T-helper 2 cell treated with Interferon-gamma antibody and Interleukin-4, amounts not matched to agents 100 ng/mL and 5 ng/mL, for 36 hours (primary cell): Measurements from ENCODE around the gene ENTR1. TPM values are rescaled to one million over a fixed set of nuclear protein-coding genes. Genes with fewer than 3 reads are reported as not detected.

Experiments
- intact Hi-C: fragments of 100-400 bp; cut with micrococcal nuclease; formaldehyde crosslinking; loops from one replicate; pipeline ENCODE4 v1.15.1; 2023
- total RNA-seq: library from RNA; stranded (reverse); gene quantifications from 2 replicates; pipeline ENCODE4 v1.2.3, GENCODE V29; 2022

The ENTR1 gene
- total RNA-seq, 1 donor from 2014 or later: 69.9 TPM

- intact Hi-C loops: no loop called here
Observed at GRCh38 chr9:136379003-136379287, 31.5 kb downstream of the ENTR1 start.

- intact Hi-C loops: no loop called here
Observed at GRCh38 chr9:136378170-136379002, 32.0 kb downstream of the ENTR1 start.

GRCh38 chr9:136377341-136378169, 32.9 kb downstream of the ENTR1 start:
- intact Hi-C loops: no loop called here

GRCh38 chr9:136376457-136376856, 34.0 kb downstream of the ENTR1 start:
- intact Hi-C loops: no loop called here

GRCh38 chr9:136375096-136375495, 35.3 kb downstream of the ENTR1 start:
- intact Hi-C loops: no loop called here

- intact Hi-C loops: no loop called here
Observed at GRCh38 chr9:136374183-136374575, 36.2 kb downstream of the ENTR1 start.

GRCh38 chr9:136373300-136374182, 36.9 kb downstream of the ENTR1 start, which contains the start of gene CARD9:
TSS of gene CARD9 (minus strand) at chr9:136373669. CDS start at chr9:136372078, 1,591 bp downstream.
- intact Hi-C loops: no loop called here

- intact Hi-C loops: no loop called here
Observed at GRCh38 chr9:136372561-136373299, 37.7 kb downstream of the ENTR1 start.

GRCh38 chr9:136372006-136372405, 38.4 kb downstream of the ENTR1 start:
- intact Hi-C loops: no loop called here

GRCh38 chr9:136371533-136371880, 38.9 kb downstream of the ENTR1 start:
- intact Hi-C loops: no loop called here

- intact Hi-C loops: no loop called here
Observed at GRCh38 chr9:136370687-136371532, 39.5 kb downstream of the ENTR1 start.

- intact Hi-C loops: no loop called here
Observed at GRCh38 chr9:136370037-136370436, 40.4 kb downstream of the ENTR1 start.

GRCh38 chr9:136368190-136368589, 42.2 kb downstream of the ENTR1 start:
- intact Hi-C loops: no loop called here

- intact Hi-C loops: no loop called here
Observed at GRCh38 chr9:136367296-136368145, 42.9 kb downstream of the ENTR1 start.

GRCh38 chr9:136366826-136367225, 43.6 kb downstream of the ENTR1 start:
- intact Hi-C loops: no loop called here

- intact Hi-C loops: no loop called here
Observed at GRCh38 chr9:136365775-136366222, 44.6 kb downstream of the ENTR1 start.

- intact Hi-C loops: loop anchor here (5.0 kb wide), 1 partner anchor 458 kb away; the partner anchor contains the start of gene CAMSAP1
Observed at GRCh38 chr9:136364942-136365774, 45.3 kb downstream of the ENTR1 start.
